MG63 (cell line): ENCODE results near the gene KCNQ1. TPM values are rescaled to one million over a fixed set of nuclear protein-coding genes. Genes with fewer than 3 reads are reported as not detected.
A peak's percentile ranks its signal among the peaks of the same experiment; 100 is the strongest.

Experiments used
- DNase-seq: peaks from one replicate; pipeline ENCODE4 v3.0.0-alpha.2; 2020
- H3K27me3 ChIP-seq: fragments of 250-450 bp; sonication (Bioruptor Pico); 2 replicates; pipeline ENCODE4 v1.5.1; 2020; ENCODE audit warnings: mild to moderate bottlenecking, moderate library complexity
- H3K36me3 ChIP-seq: fragments of 250-450 bp; sonication (Bioruptor Pico); 2 replicates; pipeline ENCODE4 v1.5.1; 2020; ENCODE audit warnings: mild to moderate bottlenecking, moderate library complexity
- H3K4me3 ChIP-seq: fragments of 250-450 bp; sonication (Bioruptor Pico); 2 replicates; pipeline ENCODE4 v1.5.1; 2020; ENCODE audit warnings: mild to moderate bottlenecking, moderate library complexity
- H3K9me3 ChIP-seq: fragments of 250-450 bp; sonication (Bioruptor Pico); 2 replicates; pipeline ENCODE4 v1.5.1; 2020; ENCODE audit warnings: mild to moderate bottlenecking, moderate library complexity
- total RNA-seq: library from RNA; depleted of rRNA; stranded (reverse); fragments of >200 nt; shearing (Covaris generic); gene quantifications from 2 replicates; pipeline ENCODE4 v1.2.3, GENCODE V29; 2014; ENCODE audit warnings: low replicate concordance; rRNA removed

KCNQ1 gene
- total RNA-seq = not detected in 2 replicates

- no peaks in the 10 kb centered on the region for H3K9me3 ChIP-seq
- H3K4me3 ChIP-seq = peak within 1 kb of the TSS; percentile 24; the same call in 1 of the 2 replicates
- H3K27me3 ChIP-seq = peaks cover 28% of the 10 kb centered on the region
- H3K36me3 ChIP-seq = no peaks in the 10 kb centered on the region
- DNase-seq = peak; percentile 59
These were observed at the start of gene KCNQ1 for GRCh38 chr11:2444821-2445745. Gene KCNQ1, plus strand, starts transcription at chr11:2445008. Its CDS starts 91 bp downstream, at chr11:2445099.

- Histone ChIP-seq H3K9me3 (no peaks in the 10 kb centered on the region), H3K27me3 (no peaks in the 10 kb centered on the region), H3K4me3 (no peak overlapping the region), H3K36me3 (peaks cover 71% of the 10 kb centered on the region)
- DNase-seq = no peak
These were observed 49.5 kb upstream of the KCNQ1 start for GRCh38 chr11:2395211-2395730.

DNA sequence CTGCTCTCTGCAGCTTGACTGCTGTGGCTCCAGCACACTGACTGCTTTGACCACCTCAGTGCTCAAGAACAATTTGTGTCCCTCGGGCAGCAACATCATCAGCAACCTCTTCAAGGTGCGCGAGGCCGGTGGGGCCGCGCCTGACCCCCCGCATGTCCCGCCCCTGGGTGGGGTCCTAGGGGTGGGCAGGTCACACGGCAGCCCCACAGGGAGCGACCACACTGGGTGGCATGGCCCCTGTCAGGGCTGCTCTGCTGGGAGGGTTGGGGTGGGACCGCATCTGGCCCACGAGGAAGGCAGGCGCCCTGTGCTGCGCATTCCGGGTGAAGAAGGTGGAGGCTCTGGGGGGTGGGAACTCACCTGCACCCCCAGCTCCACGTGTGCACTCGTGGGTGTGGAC is 49.0 kb upstream of the KCNQ1 start:
- Histone ChIP-seq H3K4me3 (no peak overlapping the region), H3K36me3 (peaks cover 68% of the 10 kb centered on the region), H3K27me3 (no peaks in the 10 kb centered on the region), H3K9me3 (no peaks in the 10 kb centered on the region)
- no peak for DNase-seq

DNA sequence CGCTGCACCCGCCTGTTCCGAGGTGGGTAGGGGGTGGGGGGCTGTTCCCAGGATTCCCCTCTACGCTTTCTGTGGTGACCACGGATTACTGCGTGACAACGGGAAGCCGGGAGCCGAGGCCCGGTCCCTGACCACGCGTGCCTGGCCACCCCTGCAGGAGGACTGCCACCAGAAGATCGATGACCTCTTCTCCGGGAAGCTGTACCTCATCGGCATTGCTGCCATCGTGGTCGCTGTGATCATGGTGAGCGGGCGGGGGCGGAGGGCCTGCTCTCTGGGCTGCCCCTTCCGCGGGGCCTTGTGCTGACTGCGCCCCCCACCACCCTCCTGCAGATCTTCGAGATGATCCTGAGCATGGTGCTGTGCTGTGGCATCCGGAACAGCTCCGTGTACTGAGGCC is 48.3 kb upstream of the KCNQ1 start:
- Histone ChIP-seq H3K9me3 (no peaks in the 10 kb centered on the region), H3K4me3 (no peak overlapping the region), H3K36me3 (peaks cover 67% of the 10 kb centered on the region), H3K27me3 (no peaks in the 10 kb centered on the region)
- no peak for DNase-seq

DNA sequence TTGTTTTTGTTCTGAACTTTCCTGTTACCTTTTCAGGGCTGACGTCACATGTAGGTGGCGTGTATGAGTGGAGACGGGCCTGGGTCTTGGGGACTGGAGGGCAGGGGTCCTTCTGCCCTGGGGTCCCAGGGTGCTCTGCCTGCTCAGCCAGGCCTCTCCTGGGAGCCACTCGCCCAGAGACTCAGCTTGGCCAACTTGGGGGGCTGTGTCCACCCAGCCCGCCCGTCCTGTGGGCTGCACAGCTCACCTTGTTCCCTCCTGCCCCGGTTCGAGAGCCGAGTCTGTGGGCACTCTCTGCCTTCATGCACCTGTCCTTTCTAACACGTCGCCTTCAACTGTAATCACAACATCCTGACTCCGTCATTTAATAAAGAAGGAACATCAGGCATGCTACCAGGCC is 47.8 kb upstream of the KCNQ1 start:
- no peak for DNase-seq
- Histone ChIP-seq H3K36me3 (peaks cover 64% of the 10 kb centered on the region), H3K4me3 (no peak overlapping the region), H3K27me3 (no peaks in the 10 kb centered on the region), H3K9me3 (no peaks in the 10 kb centered on the region)

GRCh38 chr11:2398664-2399355 is 46.0 kb upstream of the KCNQ1 start:
- no peaks in the 10 kb centered on the region for H3K9me3 ChIP-seq
- peak overlapping the region; percentile 61 for H3K4me3 ChIP-seq
- DNase-seq = no peak
- H3K36me3 ChIP-seq = peaks cover 73% of the 10 kb centered on the region
- no peaks in the 10 kb centered on the region for H3K27me3 ChIP-seq

GRCh38 chr11:2399488-2400068 is 45.2 kb upstream of the KCNQ1 start:
- H3K36me3 ChIP-seq = peaks cover 72% of the 10 kb centered on the region
- DNase-seq = peak; percentile 53

GRCh38 chr11:2400069-2400761 is 44.6 kb upstream of the KCNQ1 start, which contains the start of gene TSSC4:
Gene TSSC4, plus strand, starts transcription at chr11:2400750. Its CDS starts 1,884 bp downstream, at chr11:2402634.
- Histone ChIP-seq H3K36me3 (peaks cover 68% of the 10 kb centered on the region), H3K27me3 (no peaks in the 10 kb centered on the region), H3K9me3 (no peaks in the 10 kb centered on the region), H3K4me3 (peak within 1 kb of the TSS; percentile 96)
- peak; percentile 99 for DNase-seq

More at GRCh38 chr11:2399488-2400068, 45.2 kb upstream of the KCNQ1 start:
- Histone ChIP-seq H3K4me3 (peak overlapping the region; percentile 61), H3K27me3 (no peaks in the 10 kb centered on the region), H3K9me3 (no peaks in the 10 kb centered on the region)

DNA sequence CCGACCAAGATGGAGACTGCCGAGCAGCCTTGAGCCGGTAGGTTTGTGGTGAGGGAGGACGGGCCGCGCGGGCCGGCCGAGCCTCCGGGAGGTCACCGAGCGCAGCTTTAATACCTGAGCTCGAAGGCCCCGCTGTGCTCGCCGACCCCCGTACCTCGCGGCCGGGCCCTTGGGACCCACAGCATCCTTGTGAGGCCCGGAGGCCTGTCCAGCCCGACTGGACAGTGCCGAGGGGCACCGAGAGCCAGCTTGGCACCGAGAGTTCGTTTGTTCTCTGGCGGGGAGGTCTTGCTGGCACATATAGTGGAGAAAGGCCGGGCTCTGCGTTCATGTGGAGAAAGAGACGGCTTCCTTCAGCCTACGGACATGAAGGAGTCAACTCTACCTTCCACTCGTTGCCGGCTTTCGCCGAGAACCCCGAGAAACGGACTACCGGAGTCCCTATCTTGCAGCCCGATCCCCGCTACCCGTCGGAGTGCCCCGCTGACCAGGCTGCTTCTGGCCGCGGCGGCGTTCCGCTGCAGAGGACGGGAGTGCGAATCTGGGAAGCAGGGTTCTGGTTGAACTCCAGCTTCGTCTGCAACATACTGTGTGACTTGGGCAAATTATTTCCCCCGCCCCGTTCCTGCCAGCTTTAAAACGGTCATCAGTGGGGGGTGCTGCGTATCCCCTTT is 43.9 kb upstream of the KCNQ1 start:
- H3K9me3 ChIP-seq = no peaks in the 10 kb centered on the region
- H3K27me3 ChIP-seq = no peaks in the 10 kb centered on the region
- H3K4me3 ChIP-seq = peak overlapping the region; percentile 96
- peaks cover 62% of the 10 kb centered on the region for H3K36me3 ChIP-seq
- DNase-seq = no peak

GRCh38 chr11:2401436-2401984 is 43.3 kb upstream of the KCNQ1 start:
- DNase-seq = no peak
- Histone ChIP-seq H3K27me3 (no peaks in the 10 kb centered on the region), H3K4me3 (peak overlapping the region; percentile 96), H3K36me3 (peaks cover 55% of the 10 kb centered on the region), H3K9me3 (no peaks in the 10 kb centered on the region)

- Histone ChIP-seq H3K27me3 (no peaks in the 10 kb centered on the region), H3K36me3 (peaks cover 50% of the 10 kb centered on the region), H3K4me3 (peak overlapping the region; percentile 96), H3K9me3 (no peaks in the 10 kb centered on the region)
- DNase-seq = no peak
These were observed 42.7 kb upstream of the KCNQ1 start for GRCh38 chr11:2402106-2402505.

DNA sequence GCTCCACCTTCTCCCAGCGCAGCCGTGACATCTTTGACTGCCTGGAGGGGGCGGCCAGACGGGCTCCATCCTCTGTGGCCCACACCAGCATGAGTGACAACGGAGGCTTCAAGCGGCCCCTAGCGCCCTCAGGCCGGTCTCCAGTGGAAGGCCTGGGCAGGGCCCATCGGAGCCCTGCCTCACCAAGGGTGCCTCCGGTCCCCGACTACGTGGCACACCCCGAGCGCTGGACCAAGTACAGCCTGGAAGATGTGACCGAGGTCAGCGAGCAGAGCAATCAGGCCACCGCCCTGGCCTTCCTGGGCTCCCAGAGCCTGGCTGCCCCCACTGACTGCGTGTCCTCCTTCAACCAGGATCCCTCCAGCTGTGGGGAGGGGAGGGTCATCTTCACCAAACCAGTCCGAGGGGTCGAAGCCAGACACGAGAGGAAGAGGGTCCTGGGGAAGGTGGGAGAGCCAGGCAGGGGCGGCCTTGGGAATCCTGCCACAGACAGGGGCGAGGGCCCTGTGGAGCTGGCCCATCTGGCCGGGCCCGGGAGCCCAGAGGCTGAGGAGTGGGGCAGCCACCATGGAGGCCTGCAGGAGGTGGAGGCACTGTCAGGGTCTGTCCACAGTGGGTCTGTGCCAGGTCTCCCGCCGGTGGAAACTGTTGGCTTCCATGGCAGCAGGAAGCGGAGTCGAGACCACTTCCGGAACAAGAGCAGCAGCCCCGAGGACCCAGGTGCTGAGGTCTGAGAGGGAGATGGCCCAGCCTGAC is 41.7 kb upstream of the KCNQ1 start:
- no peak for DNase-seq
- peaks cover 44% of the 10 kb centered on the region for H3K36me3 ChIP-seq

DNA sequence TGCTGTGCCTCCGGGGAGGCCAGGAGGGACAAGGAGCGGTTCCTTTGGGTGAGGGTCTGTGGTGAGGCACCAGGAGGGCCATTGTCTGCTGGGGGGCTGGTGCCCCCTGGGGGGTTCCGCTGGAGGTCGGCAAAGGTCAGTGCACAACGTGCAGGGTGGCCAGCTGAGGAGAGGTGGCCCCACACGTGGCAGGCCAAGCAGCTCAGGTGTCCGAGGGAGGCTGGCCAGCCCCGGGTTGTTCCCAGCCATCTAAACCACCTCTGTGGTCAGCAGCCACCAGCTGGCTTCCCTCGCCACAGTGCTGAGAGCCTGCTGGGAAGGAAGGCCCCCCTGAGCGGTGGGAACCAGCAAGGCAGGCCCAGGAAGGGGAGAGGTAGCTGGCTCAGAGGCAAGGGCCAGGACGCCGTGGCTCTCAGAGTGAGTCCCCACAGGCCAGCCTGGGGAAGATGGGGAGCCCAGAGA is 40.0 kb upstream of the KCNQ1 start:
- no peak for DNase-seq
- H3K4me3 ChIP-seq = no peak overlapping the region
- no peaks in the 10 kb centered on the region for H3K27me3 ChIP-seq
- H3K36me3 ChIP-seq = peaks cover 28% of the 10 kb centered on the region
- no peaks in the 10 kb centered on the region for H3K9me3 ChIP-seq

More for the DNA sequence above, 41.7 kb upstream of the KCNQ1 start:
- Histone ChIP-seq H3K27me3 (no peaks in the 10 kb centered on the region), H3K4me3 (no peak overlapping the region), H3K9me3 (no peaks in the 10 kb centered on the region)

GRCh38 chr11:2406451-2406850 is 38.4 kb upstream of the KCNQ1 start:
- Histone ChIP-seq H3K9me3 (no peaks in the 10 kb centered on the region), H3K36me3 (peaks cover 26% of the 10 kb centered on the region), H3K4me3 (no peak overlapping the region), H3K27me3 (no peaks in the 10 kb centered on the region)
- no peak for DNase-seq
